ENCODE data around the gene TMEM238L.
A peak's percentile ranks its signal among the peaks of the same experiment; 100 is the strongest.
"Not testable (repeated sequence)": the region's sequence is repeated elsewhere in the genome, so short reads cannot be mapped to it uniquely, and the experiment has no call there.

Gene TMEM238L

GRCh38 chr17:10803830-10804475 is at the start of gene TMEM238L:
Gene TMEM238L, minus strand, starts transcription at chr17:10804099. Its CDS starts 136 bp downstream, at chr17:10803963.
- H3K27ac Mint-ChIP-seq = no peak within 1 kb of the TSS
- no peak for ATAC-seq (ENCODE audit: low read depth)

GRCh38 chr17:10846636-10847035 is 42.7 kb upstream of the TMEM238L start:
- not testable (repeated sequence) for H3K4me3 Mint-ChIP-seq; ATAC-seq (ENCODE audit: low read depth); H3K4me1 Mint-ChIP-seq; H3K9me3 Mint-ChIP-seq; DNase-seq (ENCODE audit: low spot score in 2 of 2); H3K27ac Mint-ChIP-seq; H3K36me3 Mint-ChIP-seq
- peaks cover 11% of the 10 kb centered on the region for H3K27me3 Mint-ChIP-seq

More at GRCh38 chr17:10803830-10804475, at the start of gene TMEM238L:
- no peak for DNase-seq (ENCODE audit: low spot score in 2 of 2)
- peaks cover 11% of the 10 kb centered on the region for H3K27me3 Mint-ChIP-seq
- no peak within 1 kb of the TSS for H3K4me3 Mint-ChIP-seq
- H3K4me1 Mint-ChIP-seq = no peaks in the 10 kb centered on the region
- H3K36me3 Mint-ChIP-seq = no peaks in the 10 kb centered on the region
- no peaks in the 10 kb centered on the region for H3K9me3 Mint-ChIP-seq

GRCh38 chr17:10845388-10845751 is 41.5 kb upstream of the TMEM238L start:
- peaks cover 7% of the 10 kb centered on the region for H3K4me1 Mint-ChIP-seq
- peak overlapping the region; percentile 76 for H3K4me3 Mint-ChIP-seq
- ATAC-seq (ENCODE audit: low read depth) = no peak
- H3K36me3 Mint-ChIP-seq = no peaks in the 10 kb centered on the region
- DNase-seq (ENCODE audit: low spot score in 2 of 2) = no peak
- peaks cover 6% of the 10 kb centered on the region for H3K27me3 Mint-ChIP-seq
- peaks cover 1% of the 10 kb centered on the region for H3K9me3 Mint-ChIP-seq
- H3K27ac Mint-ChIP-seq = no peak overlapping the region

GRCh38 chr17:10844621-10845387 is 40.9 kb upstream of the TMEM238L start:
- H3K4me3 Mint-ChIP-seq = peak overlapping the region; percentile 76
- peaks cover 1% of the 10 kb centered on the region for H3K9me3 Mint-ChIP-seq
- H3K27ac Mint-ChIP-seq = no peak overlapping the region
- H3K4me1 Mint-ChIP-seq = peaks cover 7% of the 10 kb centered on the region
- no peaks in the 10 kb centered on the region for H3K36me3 Mint-ChIP-seq
- ATAC-seq (ENCODE audit: low read depth) = peak; percentile 82
- H3K27me3 Mint-ChIP-seq = peaks cover 6% of the 10 kb centered on the region
- peak; percentile 58 for DNase-seq (ENCODE audit: low spot score in 2 of 2)

GRCh38 chr17:10843811-10844210 is 39.9 kb upstream of the TMEM238L start:
- Mint-ChIP-seq H3K27ac (no peak overlapping the region), H3K36me3 (no peaks in the 10 kb centered on the region), H3K4me1 (peaks cover 7% of the 10 kb centered on the region), H3K4me3 (no peak overlapping the region), H3K9me3 (peaks cover 1% of the 10 kb centered on the region), H3K27me3 (peaks cover 4% of the 10 kb centered on the region)
- DNase-seq (ENCODE audit: low spot score in 2 of 2) (no peak), ATAC-seq (ENCODE audit: low read depth) (no peak)

- H3K4me3 Mint-ChIP-seq = no peak overlapping the region
- H3K36me3 Mint-ChIP-seq = no peaks in the 10 kb centered on the region
- peaks cover 1% of the 10 kb centered on the region for H3K9me3 Mint-ChIP-seq
- DNase-seq (ENCODE audit: low spot score in 2 of 2) (no peak), ATAC-seq (ENCODE audit: low read depth) (no peak)
- peaks cover 8% of the 10 kb centered on the region for H3K27me3 Mint-ChIP-seq
- H3K4me1 Mint-ChIP-seq = peaks cover 7% of the 10 kb centered on the region
- H3K27ac Mint-ChIP-seq = no peak overlapping the region
Measured at GRCh38 chr17:10842658-10843057, 38.8 kb upstream of the TMEM238L start.

- Mint-ChIP-seq H3K27ac (no peak overlapping the region), H3K4me3 (no peak overlapping the region), H3K4me1 (no peaks in the 10 kb centered on the region), H3K36me3 (no peaks in the 10 kb centered on the region), H3K9me3 (no peaks in the 10 kb centered on the region), H3K27me3 (peaks cover 4% of the 10 kb centered on the region)
- ATAC-seq (ENCODE audit: low read depth) = no peak
- no peak for DNase-seq (ENCODE audit: low spot score in 2 of 2)
Measured at GRCh38 chr17:10838682-10839081, 34.8 kb upstream of the TMEM238L start.

- Mint-ChIP-seq H3K4me3 (no peak within 1 kb of the TSS), H3K36me3 (no peaks in the 10 kb centered on the region), H3K27me3 (peaks cover 4% of the 10 kb centered on the region), H3K9me3 (no peaks in the 10 kb centered on the region), H3K27ac (no peak within 1 kb of the TSS), H3K4me1 (no peaks in the 10 kb centered on the region)
- ATAC-seq (ENCODE audit: low read depth) (no peak), DNase-seq (ENCODE audit: low spot score in 2 of 2) (no peak)
Measured at GRCh38 chr17:10837921-10838320, 34.0 kb upstream of the TMEM238L start, which contains the start of gene PIRT. Gene PIRT, minus strand, starts transcription at chr17:10838087. Its CDS starts 12,442 bp downstream, at chr17:10825645.

- H3K4me3 Mint-ChIP-seq = no peak overlapping the region
- no peak for ATAC-seq (ENCODE audit: low read depth)
- peaks cover 5% of the 10 kb centered on the region for H3K27me3 Mint-ChIP-seq
- no peak overlapping the region for H3K27ac Mint-ChIP-seq
- no peak for DNase-seq (ENCODE audit: low spot score in 2 of 2)
- H3K9me3 Mint-ChIP-seq = no peaks in the 10 kb centered on the region
- H3K36me3 Mint-ChIP-seq = no peaks in the 10 kb centered on the region
- no peaks in the 10 kb centered on the region for H3K4me1 Mint-ChIP-seq
Measured at GRCh38 chr17:10836966-10837590, 33.2 kb upstream of the TMEM238L start.

- no peak for ATAC-seq (ENCODE audit: low read depth)
- H3K4me1 Mint-ChIP-seq = no peaks in the 10 kb centered on the region
- H3K9me3 Mint-ChIP-seq = no peaks in the 10 kb centered on the region
- H3K4me3 Mint-ChIP-seq = no peak overlapping the region
- H3K36me3 Mint-ChIP-seq = no peaks in the 10 kb centered on the region
- no peak overlapping the region for H3K27ac Mint-ChIP-seq
- no peak for DNase-seq (ENCODE audit: low spot score in 2 of 2)
- peaks cover 7% of the 10 kb centered on the region for H3K27me3 Mint-ChIP-seq
Measured at GRCh38 chr17:10836145-10836544, 32.2 kb upstream of the TMEM238L start.

- no peak for DNase-seq (ENCODE audit: low spot score in 2 of 2)
- no peak overlapping the region for H3K27ac Mint-ChIP-seq
- no peaks in the 10 kb centered on the region for H3K36me3 Mint-ChIP-seq
- H3K4me1 Mint-ChIP-seq = no peaks in the 10 kb centered on the region
- no peak overlapping the region for H3K4me3 Mint-ChIP-seq
- H3K9me3 Mint-ChIP-seq = no peaks in the 10 kb centered on the region
- no peak for ATAC-seq (ENCODE audit: low read depth)
- H3K27me3 Mint-ChIP-seq = peaks cover 8% of the 10 kb centered on the region
Measured at GRCh38 chr17:10831696-10832095, 27.8 kb upstream of the TMEM238L start.

- H3K27me3 Mint-ChIP-seq = peaks cover 11% of the 10 kb centered on the region
- no peaks in the 10 kb centered on the region for H3K9me3 Mint-ChIP-seq
- DNase-seq (ENCODE audit: low spot score in 2 of 2) (no peak), ATAC-seq (ENCODE audit: low read depth) (no peak)
- H3K27ac Mint-ChIP-seq = no peak overlapping the region
- no peaks in the 10 kb centered on the region for H3K4me1 Mint-ChIP-seq
- H3K4me3 Mint-ChIP-seq = no peak overlapping the region
- no peaks in the 10 kb centered on the region for H3K36me3 Mint-ChIP-seq
Measured at GRCh38 chr17:10827898-10828552, 24.1 kb upstream of the TMEM238L start.

GRCh38 chr17:10824874-10825273 is 21.0 kb upstream of the TMEM238L start:
- no peak for ATAC-seq (ENCODE audit: low read depth)
- H3K27me3 Mint-ChIP-seq = peaks cover 7% of the 10 kb centered on the region
- no peak overlapping the region for H3K4me3 Mint-ChIP-seq
- H3K9me3 Mint-ChIP-seq = no peaks in the 10 kb centered on the region
- H3K27ac Mint-ChIP-seq = no peak overlapping the region
- H3K36me3 Mint-ChIP-seq = no peaks in the 10 kb centered on the region
- no peak for DNase-seq (ENCODE audit: low spot score in 2 of 2)
- H3K4me1 Mint-ChIP-seq = no peaks in the 10 kb centered on the region

- H3K4me3 Mint-ChIP-seq = no peak overlapping the region
- no peaks in the 10 kb centered on the region for H3K4me1 Mint-ChIP-seq
- peaks cover 10% of the 10 kb centered on the region for H3K27me3 Mint-ChIP-seq
- no peaks in the 10 kb centered on the region for H3K9me3 Mint-ChIP-seq
- DNase-seq (ENCODE audit: low spot score in 2 of 2) = no peak
- no peak for ATAC-seq (ENCODE audit: low read depth)
- H3K36me3 Mint-ChIP-seq = no peaks in the 10 kb centered on the region
- H3K27ac Mint-ChIP-seq = no peak overlapping the region
Measured at GRCh38 chr17:10821770-10822169, 17.9 kb upstream of the TMEM238L start.

Data from memory B cell (primary cell).